ENCODE results near the gene FGF23. TPM values are rescaled to one million over a fixed set of nuclear protein-coding genes. Genes with fewer than 3 reads are reported as not detected.

The FGF23 gene
- total RNA-seq, 1 experiment from 2014 or later = not detected

GRCh38 chr12:4353785-4354208 is 25.7 kb downstream of the FGF23 start:
- Histone ChIP-seq H3K36me3 (ENCODE audit: control insufficient read depth in 1 of 2, insufficient read depth in 2 of 2, low read length in 2 of 2) (0 out of 4 replicates have a peak, but pooled peaks cover 0 to 4% of the 10 kb centered on the region in 2 experiments), H3K9me3 (ENCODE audit: control insufficient read depth in 1 of 2, insufficient read depth in 1 of 2, low read depth in 1 of 2, low read length in 2 of 2) (no peaks in the 10 kb centered on the region), H3K27me3 (ENCODE audit: insufficient read depth, low read length) (no peaks in the 10 kb centered on the region), H3K9me2 (ENCODE audit: insufficient read depth) (no peaks in the 10 kb centered on the region), H3K9ac (ENCODE audit: low read length) (no peak overlapping the region), H3K79me2 (ENCODE audit: insufficient read depth, low read length) (no peaks in the 10 kb centered on the region), H3K4me2 (ENCODE audit: low read length) (no peak overlapping the region), H3K27ac (ENCODE audit: low read depth, low read length) (no peak overlapping the region), H2AFZ (ENCODE audit: low read depth, low read length, poor library complexity, severe bottlenecking) (no peak overlapping the region), H3K4me1 (ENCODE audit: control insufficient read depth in 1 of 2, insufficient read depth in 2 of 2, low read length in 2 of 2) (no peaks in the 10 kb centered on the region), H3K4me3 (replicated peaks in 1 of 2; ENCODE audit: low read depth in 1 of 2, low read length in 2 of 2) (no peak overlapping the region), H4K20me1 (ENCODE audit: insufficient read depth) (no peaks in the 10 kb centered on the region)
- TF ChIP-seq, protein P1, sequence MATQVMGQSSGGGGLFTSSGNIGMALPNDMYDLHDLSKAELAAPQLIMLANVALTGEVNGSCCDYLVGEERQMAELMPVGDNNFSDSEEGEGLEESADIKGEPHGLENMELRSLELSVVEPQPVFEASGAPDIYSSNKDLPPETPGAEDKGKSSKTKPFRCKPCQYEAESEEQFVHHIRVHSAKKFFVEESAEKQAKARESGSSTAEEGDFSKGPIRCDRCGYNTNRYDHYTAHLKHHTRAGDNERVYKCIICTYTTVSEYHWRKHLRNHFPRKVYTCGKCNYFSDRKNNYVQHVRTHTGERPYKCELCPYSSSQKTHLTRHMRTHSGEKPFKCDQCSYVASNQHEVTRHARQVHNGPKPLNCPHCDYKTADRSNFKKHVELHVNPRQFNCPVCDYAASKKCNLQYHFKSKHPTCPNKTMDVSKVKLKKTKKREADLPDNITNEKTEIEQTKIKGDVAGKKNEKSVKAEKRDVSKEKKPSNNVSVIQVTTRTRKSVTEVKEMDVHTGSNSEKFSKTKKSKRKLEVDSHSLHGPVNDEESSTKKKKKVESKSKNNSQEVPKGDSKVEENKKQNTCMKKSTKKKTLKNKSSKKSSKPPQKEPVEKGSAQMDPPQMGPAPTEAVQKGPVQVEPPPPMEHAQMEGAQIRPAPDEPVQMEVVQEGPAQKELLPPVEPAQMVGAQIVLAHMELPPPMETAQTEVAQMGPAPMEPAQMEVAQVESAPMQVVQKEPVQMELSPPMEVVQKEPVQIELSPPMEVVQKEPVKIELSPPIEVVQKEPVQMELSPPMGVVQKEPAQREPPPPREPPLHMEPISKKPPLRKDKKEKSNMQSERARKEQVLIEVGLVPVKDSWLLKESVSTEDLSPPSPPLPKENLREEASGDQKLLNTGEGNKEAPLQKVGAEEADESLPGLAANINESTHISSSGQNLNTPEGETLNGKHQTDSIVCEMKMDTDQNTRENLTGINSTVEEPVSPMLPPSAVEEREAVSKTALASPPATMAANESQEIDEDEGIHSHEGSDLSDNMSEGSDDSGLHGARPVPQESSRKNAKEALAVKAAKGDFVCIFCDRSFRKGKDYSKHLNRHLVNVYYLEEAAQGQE (IDR thresholded peaks at IDR 0.05; ENCODE audit: low read depth) = no peak
- TF ChIP-seq RAD21 (IDR thresholded peaks at IDR 0.05; ENCODE audit: low read depth) (peak; percentile 50), EZH2 (IDR thresholded peaks at IDR 0.05) (no peak), YY1 (IDR thresholded peaks at IDR 0.05; ENCODE audit: extremely low read depth, insufficient replicate concordance, low read depth, low read length) (no peak), ELF1 (IDR thresholded peaks at IDR 0.05; ENCODE audit: borderline replicate concordance, low read depth) (no peak), EZH2phosphoT487 (IDR thresholded peaks at IDR 0.05; ENCODE audit: borderline replicate concordance) (no peak), CTCF (IDR thresholded peaks at IDR 0.05 in 2 of 3, conservative IDR thresholded peaks at IDR 0.05 in 1 of 3; ENCODE audit: borderline replicate concordance in 1 of 3, insufficient read depth in 1 of 3, low read depth in 2 of 3, low read length in 2 of 3) (peak in 2 of 3 experiments; percentile 59 to 62; a peak in 4 of 6 replicates), FOSL1 (IDR thresholded peaks at IDR 0.05; ENCODE audit: low read depth) (no peak), JUND (IDR thresholded peaks at IDR 0.05) (no peak)
- no TSS peak for BruUV-seq (replicated peaks)
- ChIA-PET RAD21 (ENCODE audit: low non-redundant PET in 1 of 2, low total read pairs in 2 of 2, uncharacterized antibody in 2 of 2, unreplicated experiment in 2 of 2) (interaction anchor here in 1 of 2 experiments (0.6 kb wide), 1 partner anchor 31 kb away, joined by 4 read pairs; no protein-coding TSS in a partner anchor), POLR2A (no interaction called here), CTCF (interaction anchor here (0.8 kb wide), 1 partner anchor 174 kb away, joined by 3 read pairs; no protein-coding TSS in a partner anchor)
- DNase-seq (ENCODE audit: low read depth, low spot score) (no peak), ATAC-seq (peak; percentile 73; the same call in 1 of the 2 replicates)
- intact Hi-C loops (cut with micrococcal nuclease) = loop anchor here (2.0 to 5.0 kb wide), 2 partner anchors 173 to 404 kb away; no protein-coding TSS in a partner anchor
